ENCODE measurements around the gene PDK3. TPM values are rescaled to one million over a fixed set of nuclear protein-coding genes. Genes with fewer than 3 reads are reported as not detected.

The PDK3 gene
- polyA plus RNA-seq, 1 of the 3 experiments (the other 2 are of a cell fraction) = 2.5 TPM

DNA sequence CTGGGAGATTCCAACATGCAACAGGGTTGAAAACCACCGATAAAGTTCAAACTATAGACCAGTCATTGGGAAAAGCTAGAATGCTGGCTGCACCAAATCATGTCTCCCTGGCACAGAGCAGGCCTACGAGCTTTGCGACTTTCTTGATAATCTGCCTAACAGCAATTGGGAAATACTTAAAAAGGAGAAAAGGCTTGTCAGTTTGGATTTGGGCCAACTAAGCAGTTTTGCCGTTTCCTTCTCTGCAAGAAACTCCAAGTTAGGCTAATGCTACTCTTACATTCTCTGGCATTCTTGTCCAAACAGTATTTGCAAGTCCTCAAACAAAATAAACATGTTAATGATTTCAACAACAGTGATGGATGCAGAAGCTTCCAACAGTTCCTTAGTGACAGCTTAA, 87.9 kb downstream of the PDK3 start:
- POLR2A ChIA-PET = no interaction called here
- WGBS (ENCODE audit: low lambda C conversion rate) = 64% methylated on average over 4 of the region's 4 CpGs

More for the DNA sequence above, 87.9 kb downstream of the PDK3 start:
- Histone ChIP-seq H3K36me3 (replicated peaks in 1 of 2; ENCODE audit: control insufficient read depth in 1 of 2, insufficient read depth in 2 of 2, low read length in 1 of 2) (no peaks in the 10 kb centered on the region), H3K9ac (no peak overlapping the region), H3K9me3 (no peaks in the 10 kb centered on the region), H3F3A (replicated peaks; ENCODE audit: insufficient read depth) (no peaks in the 10 kb centered on the region), H3K4me2 (no peak overlapping the region), H3K4me3 (ENCODE audit: low read depth in 2 of 2, low read length in 1 of 2) (no peak overlapping the region), H3K4me1 (ENCODE audit: control insufficient read depth in 1 of 2, insufficient read depth in 2 of 2, low read depth in 1 of 2, low read length in 1 of 2) (no peaks in the 10 kb centered on the region), H3K9me2 (no peaks in the 10 kb centered on the region), H2AFZ (ENCODE audit: low read depth) (no peak overlapping the region), H3K27ac (ENCODE audit: low read depth in 2 of 2, low read length in 1 of 2) (no peak overlapping the region), H3K79me2 (ENCODE audit: insufficient read depth) (no peaks in the 10 kb centered on the region), H4K20me1 (ENCODE audit: insufficient read depth) (no peaks in the 10 kb centered on the region), H3K27me3 (ENCODE audit: insufficient read depth) (no peaks in the 10 kb centered on the region)
- no peak for DNase-seq
- CTCF ChIA-PET = no interaction called here
- no peak for TF ChIP-seq TEAD4 (IDR thresholded peaks at IDR 0.05; ENCODE audit: borderline replicate concordance, insufficient read depth)
- TF ChIP-seq, protein P1, sequence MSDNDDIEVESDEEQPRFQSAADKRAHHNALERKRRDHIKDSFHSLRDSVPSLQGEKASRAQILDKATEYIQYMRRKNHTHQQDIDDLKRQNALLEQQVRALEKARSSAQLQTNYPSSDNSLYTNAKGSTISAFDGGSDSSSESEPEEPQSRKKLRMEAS (IDR thresholded peaks at IDR 0.05; ENCODE audit: low read depth) = no peak
- TF ChIP-seq, protein P2, sequence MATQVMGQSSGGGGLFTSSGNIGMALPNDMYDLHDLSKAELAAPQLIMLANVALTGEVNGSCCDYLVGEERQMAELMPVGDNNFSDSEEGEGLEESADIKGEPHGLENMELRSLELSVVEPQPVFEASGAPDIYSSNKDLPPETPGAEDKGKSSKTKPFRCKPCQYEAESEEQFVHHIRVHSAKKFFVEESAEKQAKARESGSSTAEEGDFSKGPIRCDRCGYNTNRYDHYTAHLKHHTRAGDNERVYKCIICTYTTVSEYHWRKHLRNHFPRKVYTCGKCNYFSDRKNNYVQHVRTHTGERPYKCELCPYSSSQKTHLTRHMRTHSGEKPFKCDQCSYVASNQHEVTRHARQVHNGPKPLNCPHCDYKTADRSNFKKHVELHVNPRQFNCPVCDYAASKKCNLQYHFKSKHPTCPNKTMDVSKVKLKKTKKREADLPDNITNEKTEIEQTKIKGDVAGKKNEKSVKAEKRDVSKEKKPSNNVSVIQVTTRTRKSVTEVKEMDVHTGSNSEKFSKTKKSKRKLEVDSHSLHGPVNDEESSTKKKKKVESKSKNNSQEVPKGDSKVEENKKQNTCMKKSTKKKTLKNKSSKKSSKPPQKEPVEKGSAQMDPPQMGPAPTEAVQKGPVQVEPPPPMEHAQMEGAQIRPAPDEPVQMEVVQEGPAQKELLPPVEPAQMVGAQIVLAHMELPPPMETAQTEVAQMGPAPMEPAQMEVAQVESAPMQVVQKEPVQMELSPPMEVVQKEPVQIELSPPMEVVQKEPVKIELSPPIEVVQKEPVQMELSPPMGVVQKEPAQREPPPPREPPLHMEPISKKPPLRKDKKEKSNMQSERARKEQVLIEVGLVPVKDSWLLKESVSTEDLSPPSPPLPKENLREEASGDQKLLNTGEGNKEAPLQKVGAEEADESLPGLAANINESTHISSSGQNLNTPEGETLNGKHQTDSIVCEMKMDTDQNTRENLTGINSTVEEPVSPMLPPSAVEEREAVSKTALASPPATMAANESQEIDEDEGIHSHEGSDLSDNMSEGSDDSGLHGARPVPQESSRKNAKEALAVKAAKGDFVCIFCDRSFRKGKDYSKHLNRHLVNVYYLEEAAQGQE (IDR thresholded peaks at IDR 0.05; ENCODE audit: low read depth, low read length) = no peak
- TF ChIP-seq FOXM1 (IDR thresholded peaks at IDR 0.05; ENCODE audit: low read depth) = no peak
- TF ChIP-seq TCF12 (IDR thresholded peaks at IDR 0.05) = no peak
- TF ChIP-seq EP300 (IDR thresholded peaks at IDR 0.05; ENCODE audit: borderline replicate concordance in 1 of 2, low read depth in 1 of 2, low read length in 1 of 2) = no peak
- TF ChIP-seq JUND (IDR thresholded peaks at IDR 0.05) = no peak
- TF ChIP-seq, protein P3, sequence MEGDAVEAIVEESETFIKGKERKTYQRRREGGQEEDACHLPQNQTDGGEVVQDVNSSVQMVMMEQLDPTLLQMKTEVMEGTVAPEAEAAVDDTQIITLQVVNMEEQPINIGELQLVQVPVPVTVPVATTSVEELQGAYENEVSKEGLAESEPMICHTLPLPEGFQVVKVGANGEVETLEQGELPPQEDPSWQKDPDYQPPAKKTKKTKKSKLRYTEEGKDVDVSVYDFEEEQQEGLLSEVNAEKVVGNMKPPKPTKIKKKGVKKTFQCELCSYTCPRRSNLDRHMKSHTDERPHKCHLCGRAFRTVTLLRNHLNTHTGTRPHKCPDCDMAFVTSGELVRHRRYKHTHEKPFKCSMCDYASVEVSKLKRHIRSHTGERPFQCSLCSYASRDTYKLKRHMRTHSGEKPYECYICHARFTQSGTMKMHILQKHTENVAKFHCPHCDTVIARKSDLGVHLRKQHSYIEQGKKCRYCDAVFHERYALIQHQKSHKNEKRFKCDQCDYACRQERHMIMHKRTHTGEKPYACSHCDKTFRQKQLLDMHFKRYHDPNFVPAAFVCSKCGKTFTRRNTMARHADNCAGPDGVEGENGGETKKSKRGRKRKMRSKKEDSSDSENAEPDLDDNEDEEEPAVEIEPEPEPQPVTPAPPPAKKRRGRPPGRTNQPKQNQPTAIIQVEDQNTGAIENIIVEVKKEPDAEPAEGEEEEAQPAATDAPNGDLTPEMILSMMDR (IDR thresholded peaks at IDR 0.05) = no peak
- TF ChIP-seq, protein P4, sequence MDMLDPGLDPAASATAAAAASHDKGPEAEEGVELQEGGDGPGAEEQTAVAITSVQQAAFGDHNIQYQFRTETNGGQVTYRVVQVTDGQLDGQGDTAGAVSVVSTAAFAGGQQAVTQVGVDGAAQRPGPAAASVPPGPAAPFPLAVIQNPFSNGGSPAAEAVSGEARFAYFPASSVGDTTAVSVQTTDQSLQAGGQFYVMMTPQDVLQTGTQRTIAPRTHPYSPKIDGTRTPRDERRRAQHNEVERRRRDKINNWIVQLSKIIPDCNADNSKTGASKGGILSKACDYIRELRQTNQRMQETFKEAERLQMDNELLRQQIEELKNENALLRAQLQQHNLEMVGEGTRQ (IDR thresholded peaks at IDR 0.05; ENCODE audit: borderline replicate concordance, low read depth, low read length) = no peak
- TF ChIP-seq GABPA (IDR thresholded peaks at IDR 0.05; ENCODE audit: low read depth) = no peak
- TF ChIP-seq, protein P5, sequence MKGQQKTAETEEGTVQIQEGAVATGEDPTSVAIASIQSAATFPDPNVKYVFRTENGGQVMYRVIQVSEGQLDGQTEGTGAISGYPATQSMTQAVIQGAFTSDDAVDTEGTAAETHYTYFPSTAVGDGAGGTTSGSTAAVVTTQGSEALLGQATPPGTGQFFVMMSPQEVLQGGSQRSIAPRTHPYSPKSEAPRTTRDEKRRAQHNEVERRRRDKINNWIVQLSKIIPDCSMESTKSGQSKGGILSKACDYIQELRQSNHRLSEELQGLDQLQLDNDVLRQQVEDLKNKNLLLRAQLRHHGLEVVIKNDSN (IDR thresholded peaks at IDR 0.05; ENCODE audit: borderline replicate concordance, low read depth) = no peak

Data from SK-N-SH (cell line).